ENCODE data around the gene OR9Q1. TPM values are rescaled to one million over a fixed set of nuclear protein-coding genes. Genes with fewer than 3 reads are reported as not detected.

The OR9Q1 gene, protein sequence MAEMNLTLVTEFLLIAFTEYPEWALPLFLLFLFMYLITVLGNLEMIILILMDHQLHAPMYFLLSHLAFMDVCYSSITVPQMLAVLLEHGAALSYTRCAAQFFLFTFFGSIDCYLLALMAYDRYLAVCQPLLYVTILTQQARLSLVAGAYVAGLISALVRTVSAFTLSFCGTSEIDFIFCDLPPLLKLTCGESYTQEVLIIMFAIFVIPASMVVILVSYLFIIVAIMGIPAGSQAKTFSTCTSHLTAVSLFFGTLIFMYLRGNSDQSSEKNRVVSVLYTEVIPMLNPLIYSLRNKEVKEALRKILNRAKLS
- total RNA-seq (2014; rRNA removed; shearing (Covaris generic)), result not detected in 2 replicates
- not detected in 2 replicates for total RNA-seq (2022)
- Bru-seq, nascent RNA, result not detected
- BruChase-seq, experiment 1, labeled RNA remaining after a 6-hour chase, result not detected
- BruChase-seq, experiment 2, labeled RNA remaining after a 2-hour chase, result percentile 4 among the genes with signal in this experiment
- long read RNA-seq, result 0 reads

DNA sequence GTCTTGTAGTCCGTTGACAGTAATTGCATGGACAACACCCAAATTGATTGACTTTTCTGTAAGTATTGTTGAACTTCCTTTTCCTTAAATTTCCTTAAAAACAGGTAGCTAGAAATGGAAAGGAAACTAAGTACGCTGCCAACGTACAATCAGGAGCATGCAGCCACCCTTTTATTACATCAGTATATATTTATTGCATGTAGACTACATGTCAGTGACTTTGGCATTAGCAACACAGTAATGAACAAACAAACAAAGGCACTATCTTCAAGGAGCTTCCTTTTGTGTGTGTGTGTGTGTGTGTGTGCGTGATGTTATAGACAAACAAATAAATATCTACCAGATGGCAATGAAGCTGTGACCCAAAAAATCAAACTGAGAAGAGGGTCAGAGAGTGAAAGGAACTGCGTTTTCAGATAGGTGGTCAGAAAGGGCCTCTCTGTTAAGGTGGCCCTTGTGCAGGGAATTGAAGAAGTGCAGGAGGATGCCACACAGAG lies at the start of gene OR9Q1:
OR9Q1 (plus strand) TSS at position 447 of the 497 bp plus-strand sequence. CDS start 155,564 bp downstream, outside the sequence.
- H3K4me2 ChIP-seq (ENCODE audit: low read length), result no peak within 1 kb of the TSS
- no peak within 1 kb of the TSS for H3K27ac ChIP-seq (ENCODE audit: low read depth, low read length, poor library complexity, severe bottlenecking)
- CTCF ChIA-PET (ENCODE audit: unreplicated experiment), result no interaction called here
- no peaks in the 10 kb centered on the region for H3K79me2 ChIP-seq (ENCODE audit: insufficient read depth, low read depth, low read length)
- no peaks in the 10 kb centered on the region for H3K4me1 ChIP-seq (ENCODE audit: insufficient read depth, low read length, poor library complexity, severe bottlenecking)
- no peaks in the 10 kb centered on the region for H3K36me3 ChIP-seq (ENCODE audit: insufficient read depth, low read length)
- no peak for TF ChIP-seq EZH2phosphoT487 (IDR thresholded peaks at IDR 0.05; ENCODE audit: borderline replicate concordance, low read depth, low read length)
- TF ChIP-seq, protein P1, sequence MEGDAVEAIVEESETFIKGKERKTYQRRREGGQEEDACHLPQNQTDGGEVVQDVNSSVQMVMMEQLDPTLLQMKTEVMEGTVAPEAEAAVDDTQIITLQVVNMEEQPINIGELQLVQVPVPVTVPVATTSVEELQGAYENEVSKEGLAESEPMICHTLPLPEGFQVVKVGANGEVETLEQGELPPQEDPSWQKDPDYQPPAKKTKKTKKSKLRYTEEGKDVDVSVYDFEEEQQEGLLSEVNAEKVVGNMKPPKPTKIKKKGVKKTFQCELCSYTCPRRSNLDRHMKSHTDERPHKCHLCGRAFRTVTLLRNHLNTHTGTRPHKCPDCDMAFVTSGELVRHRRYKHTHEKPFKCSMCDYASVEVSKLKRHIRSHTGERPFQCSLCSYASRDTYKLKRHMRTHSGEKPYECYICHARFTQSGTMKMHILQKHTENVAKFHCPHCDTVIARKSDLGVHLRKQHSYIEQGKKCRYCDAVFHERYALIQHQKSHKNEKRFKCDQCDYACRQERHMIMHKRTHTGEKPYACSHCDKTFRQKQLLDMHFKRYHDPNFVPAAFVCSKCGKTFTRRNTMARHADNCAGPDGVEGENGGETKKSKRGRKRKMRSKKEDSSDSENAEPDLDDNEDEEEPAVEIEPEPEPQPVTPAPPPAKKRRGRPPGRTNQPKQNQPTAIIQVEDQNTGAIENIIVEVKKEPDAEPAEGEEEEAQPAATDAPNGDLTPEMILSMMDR (conservative IDR thresholded peaks at IDR 0.05; ENCODE audit: low read length), result no peak
- BruUV-seq (replicated peaks), result no TSS peak
- no peaks in the 10 kb centered on the region for H3K9me3 ChIP-seq (ENCODE audit: low read length)
- POLR2A ChIA-PET, result no interaction called here
- intact Hi-C loops (cut with micrococcal nuclease; ENCODE audit: unreplicated experiment), result no loop called here
- H3K9me2 ChIP-seq (ENCODE audit: insufficient read depth, low read length), result no peaks in the 10 kb centered on the region
- H2AFZ ChIP-seq (ENCODE audit: low read length), result no peak within 1 kb of the TSS
- no peak within 1 kb of the TSS for H3K4me3 ChIP-seq (ENCODE audit: low read depth, low read length, poor library complexity, severe bottlenecking)
- H4K20me1 ChIP-seq (ENCODE audit: insufficient read depth, low read length), result no peaks in the 10 kb centered on the region
- no peak for DNase-seq (ENCODE audit: low spot score)

DNA sequence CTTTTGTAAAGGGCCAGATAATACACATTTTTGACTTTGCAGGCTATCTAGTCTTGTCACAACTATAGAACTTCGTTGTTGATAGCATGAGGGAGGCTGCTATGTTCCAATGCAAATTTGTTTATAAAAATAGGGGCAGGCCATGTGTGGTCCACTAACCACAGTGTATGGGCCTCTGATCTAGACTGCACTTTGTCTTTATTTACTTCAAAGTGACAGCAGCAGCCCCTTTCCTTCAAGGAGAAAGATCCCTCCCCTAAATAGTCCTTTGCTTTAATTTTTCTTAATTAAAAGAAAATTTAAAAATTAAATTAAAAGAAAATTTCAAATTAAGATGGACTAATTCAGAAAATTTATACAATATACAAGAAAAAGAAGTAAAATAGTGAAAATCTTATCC lies 49.5 kb upstream of the OR9Q1 start:
- CTCF ChIA-PET (ENCODE audit: unreplicated experiment), result no interaction called here
- Histone ChIP-seq H2AFZ (ENCODE audit: low read length) (no peak overlapping the region), H3K79me2 (ENCODE audit: insufficient read depth, low read depth, low read length) (no peaks in the 10 kb centered on the region), H3K4me1 (ENCODE audit: insufficient read depth, low read length, poor library complexity, severe bottlenecking) (no peaks in the 10 kb centered on the region), H4K20me1 (ENCODE audit: insufficient read depth, low read length) (no peaks in the 10 kb centered on the region), H3K4me2 (ENCODE audit: low read length) (no peak overlapping the region), H3K9me3 (ENCODE audit: low read length) (no peaks in the 10 kb centered on the region), H3K27ac (ENCODE audit: low read depth, low read length, poor library complexity, severe bottlenecking) (no peak overlapping the region), H3K9me2 (ENCODE audit: insufficient read depth, low read length) (no peaks in the 10 kb centered on the region), H3K36me3 (ENCODE audit: insufficient read depth, low read length) (no peaks in the 10 kb centered on the region), H3K4me3 (ENCODE audit: low read depth, low read length, poor library complexity, severe bottlenecking) (no peak overlapping the region)
- BruUV-seq (replicated peaks), result no TSS peak
- TF ChIP-seq, protein P1 (conservative IDR thresholded peaks at IDR 0.05; ENCODE audit: low read length), result no peak
- TF ChIP-seq EZH2phosphoT487 (IDR thresholded peaks at IDR 0.05; ENCODE audit: borderline replicate concordance, low read depth, low read length), result no peak
- intact Hi-C loops (cut with micrococcal nuclease; ENCODE audit: unreplicated experiment), result no loop called here
- POLR2A ChIA-PET, result no interaction called here
- no peak for DNase-seq (ENCODE audit: low spot score)

Data from OCI-LY7 (cell line).